Measurements from ENCODE around the gene WDR13.

WDR13 gene

DNA sequence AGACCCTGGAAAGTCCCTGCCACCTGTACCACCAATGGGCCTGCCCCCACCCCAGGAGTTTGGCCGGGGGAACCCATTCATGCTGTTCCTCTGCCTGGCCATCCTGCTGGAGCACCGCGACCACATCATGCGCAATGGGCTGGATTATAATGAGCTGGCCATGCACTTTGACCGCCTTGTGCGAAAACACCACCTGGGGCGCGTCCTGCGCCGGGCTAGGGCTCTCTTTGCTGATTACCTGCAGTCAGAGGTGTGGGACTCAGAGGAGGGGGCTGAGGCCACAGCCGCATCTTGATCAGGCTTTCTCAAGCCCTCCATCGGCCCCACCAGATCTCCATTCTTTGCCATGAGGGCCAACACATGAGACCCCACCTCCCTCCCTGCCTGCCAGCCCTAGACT lies 36.6 kb upstream of the WDR13 start:
- TF ChIP-seq, protein P1, sequence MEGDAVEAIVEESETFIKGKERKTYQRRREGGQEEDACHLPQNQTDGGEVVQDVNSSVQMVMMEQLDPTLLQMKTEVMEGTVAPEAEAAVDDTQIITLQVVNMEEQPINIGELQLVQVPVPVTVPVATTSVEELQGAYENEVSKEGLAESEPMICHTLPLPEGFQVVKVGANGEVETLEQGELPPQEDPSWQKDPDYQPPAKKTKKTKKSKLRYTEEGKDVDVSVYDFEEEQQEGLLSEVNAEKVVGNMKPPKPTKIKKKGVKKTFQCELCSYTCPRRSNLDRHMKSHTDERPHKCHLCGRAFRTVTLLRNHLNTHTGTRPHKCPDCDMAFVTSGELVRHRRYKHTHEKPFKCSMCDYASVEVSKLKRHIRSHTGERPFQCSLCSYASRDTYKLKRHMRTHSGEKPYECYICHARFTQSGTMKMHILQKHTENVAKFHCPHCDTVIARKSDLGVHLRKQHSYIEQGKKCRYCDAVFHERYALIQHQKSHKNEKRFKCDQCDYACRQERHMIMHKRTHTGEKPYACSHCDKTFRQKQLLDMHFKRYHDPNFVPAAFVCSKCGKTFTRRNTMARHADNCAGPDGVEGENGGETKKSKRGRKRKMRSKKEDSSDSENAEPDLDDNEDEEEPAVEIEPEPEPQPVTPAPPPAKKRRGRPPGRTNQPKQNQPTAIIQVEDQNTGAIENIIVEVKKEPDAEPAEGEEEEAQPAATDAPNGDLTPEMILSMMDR (IDR thresholded peaks at IDR 0.05): no peak
- Histone ChIP-seq H3K27ac (no peak overlapping the region), H3K27me3 (no peaks in the 10 kb centered on the region), H3K4me1 (ENCODE audit: control insufficient read depth in 1 of 2, insufficient read depth in 1 of 2, low read depth in 1 of 2, low read length in 1 of 2) (no peaks in the 10 kb centered on the region), H3K9me3 (no peaks in the 10 kb centered on the region), H3K4me3 (ENCODE audit: low read depth in 1 of 2, low read length in 1 of 2) (no peak overlapping the region), H3K36me3 (peaks cover 52% of the 10 kb centered on the region)

DNA sequence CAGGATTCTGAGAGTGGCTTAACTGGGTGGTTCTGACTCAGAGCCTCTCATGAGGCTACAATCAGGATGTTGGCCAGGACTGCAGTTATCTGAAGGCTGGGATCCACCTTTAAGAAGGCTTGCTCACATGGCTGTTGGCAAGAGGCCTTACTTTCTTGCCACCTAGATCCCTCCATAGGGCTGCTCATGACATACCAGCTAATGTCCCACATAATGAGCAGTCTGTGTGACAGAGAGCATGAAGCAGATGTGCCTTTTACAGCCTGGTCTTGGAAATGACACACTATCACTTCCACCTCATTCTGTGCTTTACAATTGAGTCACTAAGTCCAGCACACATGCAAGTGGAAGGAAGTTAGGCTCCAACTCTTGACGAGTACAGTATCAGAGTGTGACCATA lies 27.3 kb upstream of the WDR13 start:
- Histone ChIP-seq H3K27me3 (no peaks in the 10 kb centered on the region), H3K9me3 (no peaks in the 10 kb centered on the region), H3K4me1 (ENCODE audit: control insufficient read depth in 1 of 2, insufficient read depth in 1 of 2, low read depth in 1 of 2, low read length in 1 of 2) (peaks cover under 1 to 3% of the 10 kb centered on the region in 2 experiments), H3K4me3 (ENCODE audit: low read depth in 1 of 2, low read length in 1 of 2) (no peak overlapping the region), H3K27ac (no peak overlapping the region), H3K36me3 (no peaks in the 10 kb centered on the region)
- TF ChIP-seq, protein P1 (IDR thresholded peaks at IDR 0.05): no peak

DNA sequence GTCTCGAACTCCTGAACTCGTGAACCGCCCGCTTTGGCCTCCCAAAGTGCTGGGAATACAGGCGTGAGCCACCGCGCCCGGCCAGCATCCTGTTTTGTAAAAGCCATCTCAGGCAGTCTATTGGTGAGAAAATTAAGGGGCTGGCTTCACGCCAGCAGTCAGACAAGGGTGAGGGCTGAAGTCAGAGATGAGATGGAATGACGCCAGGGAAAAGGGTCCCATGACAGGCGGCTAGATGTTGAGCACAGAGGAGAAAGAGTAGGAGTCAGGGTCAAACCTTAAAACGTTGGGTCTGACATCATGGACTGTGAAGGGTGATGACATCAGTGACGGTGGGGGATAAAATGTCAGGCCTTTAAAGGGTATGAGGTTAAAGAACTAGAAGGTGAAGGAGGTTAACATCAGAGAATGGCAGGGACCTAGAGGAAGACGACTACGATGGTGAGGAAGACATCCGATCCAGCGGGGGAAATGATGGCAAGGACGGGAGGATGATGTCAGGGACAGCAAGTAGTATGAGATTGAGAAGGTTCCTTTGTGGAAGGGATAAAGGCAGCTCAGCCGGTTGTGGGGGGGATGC lies 23.5 kb upstream of the WDR13 start:
- Histone ChIP-seq H3K9me3 (no peaks in the 10 kb centered on the region), H3K36me3 (peaks cover 26% of the 10 kb centered on the region), H3K4me1 (ENCODE audit: control insufficient read depth in 1 of 2, insufficient read depth in 1 of 2, low read depth in 1 of 2, low read length in 1 of 2) (peaks cover 14 to 17% of the 10 kb centered on the region in 2 experiments), H3K27ac (peak overlapping the region; percentile 97), H3K4me3 (ENCODE audit: low read depth in 1 of 2, low read length in 1 of 2) (peak overlapping the region; percentile 95 to 97), H3K27me3 (no peaks in the 10 kb centered on the region)
- TF ChIP-seq, protein P1 (IDR thresholded peaks at IDR 0.05): no peak

DNA sequence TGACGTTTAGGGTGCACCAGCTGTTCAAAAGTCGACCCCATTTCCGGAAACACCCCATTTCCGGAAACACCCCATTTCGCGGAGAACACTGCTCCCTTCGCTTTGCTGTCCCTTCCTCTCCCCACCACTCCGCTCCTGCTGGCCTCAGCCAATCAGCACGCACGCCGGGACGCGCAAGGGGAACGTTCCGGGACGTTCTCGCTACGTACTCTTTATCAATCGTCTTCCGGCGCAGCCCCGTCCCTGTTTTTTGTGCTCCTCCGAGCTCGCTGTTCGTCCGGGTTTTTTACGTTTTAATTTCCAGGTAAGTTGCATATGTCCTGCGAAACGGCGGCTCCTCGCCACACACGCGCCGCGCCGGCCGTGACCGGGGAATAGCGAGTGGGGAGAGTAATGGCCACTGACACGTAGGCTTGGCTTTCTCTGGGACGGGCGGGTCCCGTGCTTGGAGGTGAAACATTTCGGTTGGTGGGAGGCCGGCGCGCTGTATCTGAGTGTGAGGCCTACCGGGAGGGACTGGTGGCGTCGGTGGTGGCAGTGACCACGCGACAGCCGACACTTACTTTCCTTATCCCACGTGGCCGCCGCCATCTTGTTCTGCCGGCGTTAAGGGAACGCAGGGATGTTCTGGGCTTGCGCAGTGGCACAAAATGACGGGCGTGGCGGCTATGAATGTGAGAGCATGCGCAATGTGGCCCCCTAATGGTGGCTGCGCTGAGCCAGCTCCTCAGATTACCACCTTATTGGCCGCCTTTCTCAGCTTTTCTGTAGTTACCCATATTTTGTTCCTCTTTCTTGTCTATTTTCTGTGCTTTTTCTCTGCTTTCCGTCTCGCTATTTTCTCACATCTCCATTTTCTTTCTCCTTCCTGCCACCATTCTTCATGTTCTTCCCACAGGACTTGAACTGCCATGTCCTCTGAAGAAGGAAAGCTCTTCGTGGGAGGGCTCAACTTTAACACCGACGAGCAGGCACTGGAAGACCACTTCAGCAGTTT lies 22.7 kb upstream of the WDR13 start, which contains the start of gene RBM3:
Gene RBM3, plus strand, starts transcription at position 215 of the 997 bp plus-strand sequence. Its CDS starts 697 bp downstream, at position 912.
- no peaks in the 10 kb centered on the region for H3K9me3 ChIP-seq
- peaks cover 14 to 17% of the 10 kb centered on the region in 2 experiments for H3K4me1 ChIP-seq (ENCODE audit: control insufficient read depth in 1 of 2, insufficient read depth in 1 of 2, low read depth in 1 of 2, low read length in 1 of 2)
- peak within 1 kb of the TSS; percentile 97 for H3K27ac ChIP-seq
- TF ChIP-seq, protein P1 (IDR thresholded peaks at IDR 0.05): no peak
- H3K27me3 ChIP-seq: no peaks in the 10 kb centered on the region
- H3K4me3 ChIP-seq (ENCODE audit: low read depth in 1 of 2, low read length in 1 of 2): peak within 1 kb of the TSS; percentile 95 to 97
- peaks cover 26% of the 10 kb centered on the region for H3K36me3 ChIP-seq

DNA sequence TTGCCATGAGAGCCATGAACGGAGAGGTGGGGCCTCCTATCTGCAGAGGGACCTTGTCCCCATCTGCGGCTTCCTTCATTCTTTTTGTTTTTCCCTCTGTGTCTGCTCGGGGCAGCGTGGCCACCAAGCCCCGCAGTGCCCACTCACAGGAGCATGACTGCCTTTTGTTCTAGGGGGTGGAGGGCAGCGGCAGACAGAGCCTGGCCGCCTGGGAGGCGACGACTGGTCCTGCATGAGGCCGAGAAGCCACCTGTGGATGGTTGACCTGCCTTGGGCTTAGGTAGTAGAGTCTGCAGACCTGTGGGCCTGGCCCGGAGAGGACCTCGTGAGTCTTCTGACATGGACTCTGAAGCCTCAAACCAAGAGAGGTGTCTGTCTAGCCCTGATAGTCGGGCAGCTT lies 21.6 kb upstream of the WDR13 start:
- Histone ChIP-seq H3K9me3 (no peaks in the 10 kb centered on the region), H3K4me1 (ENCODE audit: control insufficient read depth in 1 of 2, insufficient read depth in 1 of 2, low read depth in 1 of 2, low read length in 1 of 2) (peaks cover 14 to 17% of the 10 kb centered on the region in 2 experiments), H3K27me3 (no peaks in the 10 kb centered on the region), H3K27ac (peak overlapping the region; percentile 97), H3K36me3 (peaks cover 26% of the 10 kb centered on the region), H3K4me3 (ENCODE audit: low read depth in 1 of 2, low read length in 1 of 2) (peak overlapping the region in 1 of 2 experiments; percentile 95)
- TF ChIP-seq, protein P1 (IDR thresholded peaks at IDR 0.05): no peak

All from neutrophil (primary cell).